Measurements from ENCODE around the gene ORMDL1.

ORMDL1 gene

GRCh38 chr2:189799030-189799331, 14.8 kb upstream of the ORMDL1 start:
- Histone ChIP-seq H3K36me3 (ENCODE audit: control insufficient read depth in 1 of 2, insufficient read depth in 2 of 2, low read depth in 1 of 2, low read length in 2 of 2) (peaks cover 5 to 57% of the 10 kb centered on the region in 2 experiments), H3K27ac (ENCODE audit: low read length, poor library complexity, severe bottlenecking) (peak overlapping the region; percentile 11), H3K23ac (ENCODE audit: low read length in 2 of 2) (no peak overlapping the region), H3K14ac (ENCODE audit: low read length in 2 of 2) (no peak overlapping the region), H2BK15ac (ENCODE audit: low read depth, poor library complexity, severe bottlenecking) (no peak overlapping the region), H4K91ac (ENCODE audit: low read length) (no peak overlapping the region), H3K4me3 (ENCODE audit: insufficient read depth in 1 of 2, low read depth in 1 of 2, low read length in 2 of 2) (no peak overlapping the region), H2AFZ (ENCODE audit: low read depth, low read length) (no peak overlapping the region), H3K27me3 (ENCODE audit: control insufficient read depth in 1 of 2, insufficient read depth in 1 of 2, low read length in 2 of 2) (no peaks in the 10 kb centered on the region), H2BK120ac (ENCODE audit: low read depth, low read length) (no peak overlapping the region), H3K79me1 (replicated peaks; ENCODE audit: low read length, poor library complexity, severe bottlenecking) (peaks cover 13% of the 10 kb centered on the region), H4K8ac (ENCODE audit: low read length) (no peak overlapping the region), H3K4ac (ENCODE audit: low read depth in 1 of 2, low read length in 2 of 2) (no peak overlapping the region), H3K18ac (ENCODE audit: low read depth in 1 of 2, low read length in 2 of 2) (no peak overlapping the region), H3K4me1 (ENCODE audit: control insufficient read depth, insufficient read depth, low read depth, low read length) (peaks cover 4% of the 10 kb centered on the region), H3K9ac (ENCODE audit: low read length) (peak overlapping the region; percentile 10), H2AK5ac (ENCODE audit: low read length, severe bottlenecking) (no peak overlapping the region), H3K4me2 (ENCODE audit: low read length, poor library complexity, severe bottlenecking) (no peak overlapping the region), H2BK5ac (ENCODE audit: low read depth, low read length, poor library complexity, severe bottlenecking) (no peak overlapping the region), H2BK12ac (ENCODE audit: low read length in 2 of 2) (no peak overlapping the region), H3K9me3 (ENCODE audit: control insufficient read depth, low read length) (no peaks in the 10 kb centered on the region)
- no peak for DNase-seq

GRCh38 chr2:189798312-189799029, 14.3 kb upstream of the ORMDL1 start:
- DNase-seq: peak; percentile 46
- Histone ChIP-seq H4K91ac (ENCODE audit: low read length) (no peak overlapping the region), H3K18ac (ENCODE audit: low read depth in 1 of 2, low read length in 2 of 2) (no peak overlapping the region), H4K8ac (ENCODE audit: low read length) (no peak overlapping the region), H2BK15ac (ENCODE audit: low read depth, poor library complexity, severe bottlenecking) (no peak overlapping the region), H2BK120ac (ENCODE audit: low read depth, low read length) (no peak overlapping the region), H3K9me3 (ENCODE audit: control insufficient read depth, low read length) (no peaks in the 10 kb centered on the region), H3K27ac (ENCODE audit: low read length, poor library complexity, severe bottlenecking) (no peak overlapping the region), H3K4me1 (ENCODE audit: control insufficient read depth, insufficient read depth, low read depth, low read length) (peaks cover 4% of the 10 kb centered on the region), H2BK5ac (ENCODE audit: low read depth, low read length, poor library complexity, severe bottlenecking) (no peak overlapping the region), H3K4me2 (ENCODE audit: low read length, poor library complexity, severe bottlenecking) (no peak overlapping the region), H3K4me3 (ENCODE audit: insufficient read depth in 1 of 2, low read depth in 1 of 2, low read length in 2 of 2) (no peak overlapping the region), H3K9ac (ENCODE audit: low read length) (peak overlapping the region; percentile 10), H3K79me1 (replicated peaks; ENCODE audit: low read length, poor library complexity, severe bottlenecking) (peaks cover 14% of the 10 kb centered on the region), H3K4ac (ENCODE audit: low read depth in 1 of 2, low read length in 2 of 2) (no peak overlapping the region), H3K36me3 (ENCODE audit: control insufficient read depth in 1 of 2, insufficient read depth in 2 of 2, low read depth in 1 of 2, low read length in 2 of 2) (peaks cover 5 to 57% of the 10 kb centered on the region in 2 experiments), H2BK12ac (ENCODE audit: low read length in 2 of 2) (no peak overlapping the region), H2AK5ac (ENCODE audit: low read length, severe bottlenecking) (no peak overlapping the region), H2AFZ (ENCODE audit: low read depth, low read length) (no peak overlapping the region), H3K23ac (ENCODE audit: low read length in 2 of 2) (no peak overlapping the region), H3K27me3 (ENCODE audit: control insufficient read depth in 1 of 2, insufficient read depth in 1 of 2, low read length in 2 of 2) (no peaks in the 10 kb centered on the region), H3K14ac (ENCODE audit: low read length in 2 of 2) (no peak overlapping the region)
- WGBS: 88% methylated on average over 3 of the region's 4 CpGs

- H3K27me3 ChIP-seq (ENCODE audit: control insufficient read depth in 1 of 2, insufficient read depth in 1 of 2, low read length in 2 of 2): no peaks in the 10 kb centered on the region
- H2BK12ac ChIP-seq (ENCODE audit: low read length in 2 of 2): no peak overlapping the region
- no peak overlapping the region for H4K91ac ChIP-seq (ENCODE audit: low read length)
- no peak overlapping the region for H3K14ac ChIP-seq (ENCODE audit: low read length in 2 of 2)
- no peak overlapping the region for H2BK5ac ChIP-seq (ENCODE audit: low read depth, low read length, poor library complexity, severe bottlenecking)
- H3K36me3 ChIP-seq (ENCODE audit: control insufficient read depth in 1 of 2, insufficient read depth in 2 of 2, low read depth in 1 of 2, low read length in 2 of 2): peaks cover 6 to 61% of the 10 kb centered on the region in 2 experiments
- H2AFZ ChIP-seq (ENCODE audit: low read depth, low read length): no peak overlapping the region
- no peak overlapping the region for H3K4ac ChIP-seq (ENCODE audit: low read depth in 1 of 2, low read length in 2 of 2)
- H3K4me3 ChIP-seq (ENCODE audit: insufficient read depth in 1 of 2, low read depth in 1 of 2, low read length in 2 of 2): no peak overlapping the region
- H3K9me3 ChIP-seq (ENCODE audit: control insufficient read depth, low read length): no peaks in the 10 kb centered on the region
- no peak overlapping the region for H2AK5ac ChIP-seq (ENCODE audit: low read length, severe bottlenecking)
- H3K79me1 ChIP-seq (replicated peaks; ENCODE audit: low read length, poor library complexity, severe bottlenecking): peaks cover 14% of the 10 kb centered on the region
- no peak overlapping the region for H3K27ac ChIP-seq (ENCODE audit: low read length, poor library complexity, severe bottlenecking)
- 94% methylated on average over 5 of the region's 6 CpGs for WGBS
- DNase-seq: no peak
- no peak overlapping the region for H2BK15ac ChIP-seq (ENCODE audit: low read depth, poor library complexity, severe bottlenecking)
- H3K18ac ChIP-seq (ENCODE audit: low read depth in 1 of 2, low read length in 2 of 2): no peak overlapping the region
- H2BK120ac ChIP-seq (ENCODE audit: low read depth, low read length): no peak overlapping the region
- H3K4me1 ChIP-seq (ENCODE audit: control insufficient read depth, insufficient read depth, low read depth, low read length): peaks cover 4% of the 10 kb centered on the region
- no peak overlapping the region for H3K23ac ChIP-seq (ENCODE audit: low read length in 2 of 2)
- no peak overlapping the region for H3K4me2 ChIP-seq (ENCODE audit: low read length, poor library complexity, severe bottlenecking)
- H3K9ac ChIP-seq (ENCODE audit: low read length): no peak overlapping the region
- no peak overlapping the region for H4K8ac ChIP-seq (ENCODE audit: low read length)
These were observed 13.8 kb upstream of the ORMDL1 start for GRCh38 chr2:189797902-189798301.

GRCh38 chr2:189794310-189794709, 10.2 kb upstream of the ORMDL1 start:
- no peak overlapping the region for H2BK12ac ChIP-seq (ENCODE audit: low read length in 2 of 2)
- no peak overlapping the region for H3K9ac ChIP-seq (ENCODE audit: low read length)
- no peak overlapping the region for H2BK5ac ChIP-seq (ENCODE audit: low read depth, low read length, poor library complexity, severe bottlenecking)
- no CpG with 5 or more reads among the region's 1 CpG for WGBS
- no peak for DNase-seq
- no peak overlapping the region for H3K27ac ChIP-seq (ENCODE audit: low read length, poor library complexity, severe bottlenecking)
- H3K79me1 ChIP-seq (replicated peaks; ENCODE audit: low read length, poor library complexity, severe bottlenecking): peaks cover 15% of the 10 kb centered on the region
- no peaks in the 10 kb centered on the region for H3K27me3 ChIP-seq (ENCODE audit: control insufficient read depth in 1 of 2, insufficient read depth in 1 of 2, low read length in 2 of 2)
- H2AK5ac ChIP-seq (ENCODE audit: low read length, severe bottlenecking): no peak overlapping the region
- H4K91ac ChIP-seq (ENCODE audit: low read length): no peak overlapping the region
- H2AFZ ChIP-seq (ENCODE audit: low read depth, low read length): no peak overlapping the region
- H3K18ac ChIP-seq (ENCODE audit: low read depth in 1 of 2, low read length in 2 of 2): no peak overlapping the region
- H3K4me3 ChIP-seq (ENCODE audit: insufficient read depth in 1 of 2, low read depth in 1 of 2, low read length in 2 of 2): no peak overlapping the region
- no peak overlapping the region for H3K4ac ChIP-seq (ENCODE audit: low read depth in 1 of 2, low read length in 2 of 2)
- no peak overlapping the region for H4K8ac ChIP-seq (ENCODE audit: low read length)
- H3K36me3 ChIP-seq (ENCODE audit: control insufficient read depth in 1 of 2, insufficient read depth in 2 of 2, low read depth in 1 of 2, low read length in 2 of 2): peaks cover 9 to 64% of the 10 kb centered on the region in 2 experiments
- no peak overlapping the region for H2BK120ac ChIP-seq (ENCODE audit: low read depth, low read length)
- H3K4me1 ChIP-seq (ENCODE audit: control insufficient read depth, insufficient read depth, low read depth, low read length): no peaks in the 10 kb centered on the region
- no peak overlapping the region for H3K14ac ChIP-seq (ENCODE audit: low read length in 2 of 2)
- H3K4me2 ChIP-seq (ENCODE audit: low read length, poor library complexity, severe bottlenecking): no peak overlapping the region
- no peak overlapping the region for H2BK15ac ChIP-seq (ENCODE audit: low read depth, poor library complexity, severe bottlenecking)
- H3K9me3 ChIP-seq (ENCODE audit: control insufficient read depth, low read length): no peaks in the 10 kb centered on the region
- H3K23ac ChIP-seq (ENCODE audit: low read length in 2 of 2): no peak overlapping the region
